HEK293T (cell line): ENCODE data around the gene SPNS2.

ENCODE experiments used
- CTCF ChIA-PET: fragments of 350-600 bp; formaldehyde crosslinking; extraction: SDS; loops from one replicate; lab custom pipeline; 2021; ENCODE audit warnings: antibody characterized with exemption, inconsistent platforms; lab: Yijun Ruan, JAX
- POLR2A ChIA-PET: fragments of 350-600 bp; formaldehyde crosslinking; extraction: SDS; loops from one replicate; lab custom pipeline; 2020; ENCODE audit warnings: antibody characterized with exemption, inconsistent platforms; lab: Yijun Ruan, JAX
- DNase-seq: peaks from one replicate; pipeline ENCODE4 v3.0.0; 2012; ENCODE audit warnings: mixed read lengths; ENCODE audit errors: extremely low spot score
- ARNT ChIP-seq: fragments of 450-650 bp; IDR thresholded peaks from 2 replicates; pipeline ENCODE4 v1.6.1; 2017; ENCODE audit warnings: mild to moderate bottlenecking
- BHLHE40 ChIP-seq: fragments of 450-650 bp; IDR thresholded peaks from 2 replicates; pipeline ENCODE4 v1.6.1; 2016; ENCODE audit warnings: mild to moderate bottlenecking, moderate library complexity, borderline replicate concordance
- CTBP1 ChIP-seq: fragments of 450-650 bp; IDR thresholded peaks from 2 replicates; pipeline ENCODE4 v1.6.1; 2016; ENCODE audit warnings: borderline replicate concordance
- ELF4 ChIP-seq: fragments of 450-650 bp; IDR thresholded peaks from 2 replicates; pipeline ENCODE4 v1.6.1; 2017; ENCODE audit warnings: antibody characterized with exemption
- FOXA1 ChIP-seq: fragments of 450-650 bp; IDR thresholded peaks from 2 replicates; pipeline ENCODE4 v1.6.1; 2016; ENCODE audit warnings: mild to moderate bottlenecking
- FOXK2 ChIP-seq: fragments of 450-650 bp; IDR thresholded peaks from 2 replicates; pipeline ENCODE4 v1.6.1; 2016; ENCODE audit warnings: mild to moderate bottlenecking
- FOXM1 ChIP-seq: fragments of 450-650 bp; IDR thresholded peaks from 2 replicates; pipeline ENCODE4 v1.6.1; 2017; ENCODE audit warnings: mild to moderate bottlenecking, borderline replicate concordance
- HDGF ChIP-seq: fragments of 450-650 bp; IDR thresholded peaks from 2 replicates; pipeline ENCODE4 v1.6.1; 2017; ENCODE audit warnings: antibody characterized with exemption, borderline replicate concordance
- L3MBTL2 ChIP-seq: fragments of 450-650 bp; conservative IDR thresholded peaks from 2 replicates; pipeline ENCODE4 v1.6.1; 2016; ENCODE audit warnings: mild to moderate bottlenecking
- LEF1 ChIP-seq: fragments of 450-650 bp; IDR thresholded peaks from 2 replicates; pipeline ENCODE4 v1.6.1; 2017; ENCODE audit warnings: mild to moderate bottlenecking, borderline replicate concordance
- NFRKB ChIP-seq: fragments of 450-650 bp; IDR thresholded peaks from 2 replicates; pipeline ENCODE4 v1.6.1; 2016; ENCODE audit warnings: mild to moderate bottlenecking, moderate library complexity
- PKNOX1 ChIP-seq: fragments of 450-650 bp; IDR thresholded peaks from 2 replicates; pipeline ENCODE4 v1.6.1; 2016
- SP1 ChIP-seq: fragments of 450-650 bp; IDR thresholded peaks from 2 replicates; pipeline ENCODE4 v1.6.1; 2017
- SUZ12 ChIP-seq: fragments of 450-650 bp; IDR thresholded peaks from 2 replicates; pipeline ENCODE4 v1.6.1; 2016; ENCODE audit warnings: mild to moderate bottlenecking
- TARDBP ChIP-seq: fragments of 450-650 bp; IDR thresholded peaks from 2 replicates; pipeline ENCODE4 v1.6.1; 2016
- ZNF384 ChIP-seq: fragments of 450-650 bp; IDR thresholded peaks from 2 replicates; pipeline ENCODE4 v1.6.1; 2016

Gene SPNS2

GRCh38 chr17:4527134-4527533, 28.5 kb downstream of the SPNS2 start:
- no peak for DNase-seq
- ChIA-PET CTCF (interaction anchor here (1.0 kb wide), 1 partner anchor 27 kb away, joined by 3 read pairs; no protein-coding TSS in a partner anchor), POLR2A (interaction anchor here (0.8 kb wide), 1 partner anchor 28 kb away, joined by 3 read pairs; no protein-coding TSS in a partner anchor)
- TF ChIP-seq SUZ12 (no peak), ARNT (no peak), BHLHE40 (no peak)

GRCh38 chr17:4527566-4528125, 29.0 kb downstream of the SPNS2 start:
- TF ChIP-seq LEF1 (no peak), ZNF384 (no peak), BHLHE40 (no peak), FOXM1 (no peak), ARNT (no peak)
- ChIA-PET CTCF (interaction anchor here (1.0 kb wide), 1 partner anchor 28 kb away, joined by 3 read pairs; no protein-coding TSS in a partner anchor), POLR2A (interaction anchor here (0.8 kb wide), 1 partner anchor 28 kb away, joined by 3 read pairs; no protein-coding TSS in a partner anchor)
- no peak for DNase-seq

- TF ChIP-seq PKNOX1 (peak; percentile 31), NFRKB (no peak)
- ChIA-PET POLR2A (interaction anchor here (0.6 kb wide), 1 partner anchor 147 kb away, joined by 3 read pairs; no protein-coding TSS in a partner anchor), CTCF (no interaction called here)
- DNase-seq, result no peak
These were observed 31.0 kb downstream of the SPNS2 start for GRCh38 chr17:4529533-4530152.

GRCh38 chr17:4530799-4531730, 32.4 kb downstream of the SPNS2 start:
- ChIA-PET POLR2A (no interaction called here), CTCF (no interaction called here)
- DNase-seq, result no peak
- TF ChIP-seq HDGF (no peak), BHLHE40 (no peak), L3MBTL2 (no peak), TARDBP (no peak), ARNT (no peak), FOXA1 (no peak), PKNOX1 (no peak), ZNF384 (no peak), ELF4 (no peak), SP1 (no peak), NFRKB (no peak), SUZ12 (no peak), LEF1 (no peak), FOXK2 (no peak), CTBP1 (no peak), FOXM1 (no peak)

- POLR2A ChIA-PET, result interaction anchor here (0.6 kb wide), 1 partner anchor 21 kb away, joined by 3 read pairs; no protein-coding TSS in a partner anchor
- no peak for DNase-seq
- TF ChIP-seq ELF4 (no peak), PKNOX1 (no peak), ZNF384 (no peak), SP1 (no peak), BHLHE40 (no peak), FOXA1 (no peak), NFRKB (no peak), FOXK2 (no peak), CTBP1 (no peak), HDGF (no peak), TARDBP (no peak), SUZ12 (no peak), FOXM1 (no peak), L3MBTL2 (no peak), LEF1 (no peak)
- CTCF ChIA-PET, result no interaction called here
These were observed 33.5 kb downstream of the SPNS2 start for GRCh38 chr17:4531988-4532736.
